Lower leg skin (tissue), 4 donors: ENCODE results near the gene ARHGEF10L. TPM values are rescaled to one million over a fixed set of nuclear protein-coding genes. Genes with fewer than 3 reads are reported as not detected.

Source experiments
- DNase-seq, 2 donors: peaks; one replicate each; pipeline ENCODE4 v3.0.0-alpha.2; 2019; ENCODE audit warnings: low spot score in 2 of 2
- H3K4me3 ChIP-seq: fragments of 200-600 bp; sonication (generic); 2 replicates; pipeline ENCODE4 v1.5.1; 2017; ENCODE audit warnings: mild to moderate bottlenecking, low read depth; ENCODE audit not compliant: poor library complexity, severe bottlenecking
- POLR2A ChIP-seq, 2 donors: fragments of 450-650 bp; IDR thresholded peaks; one replicate each; pipeline ENCODE4 v1.6.1; 2016 to 2017; ENCODE audit warnings: antibody characterized with exemption in 2 of 2, mild to moderate bottlenecking in 1 of 2, moderate library complexity in 1 of 2
- WGBS, 2 donors: methylation state at CpG; one replicate each; pipeline ENCODE4 v1.1.5; 2018; 5-methylcytosine and 5-hydroxymethylcytosine counted together
- intact Hi-C: fragments of 100-400 bp; cut with DNase I; formaldehyde crosslinking; loops from one replicate; pipeline ENCODE4 v1.15.0; 2023; ENCODE audit warnings: low total_unique reads
- total RNA-seq, 4 donors: library from RNA; depleted of rRNA; stranded (reverse); fragments of >200 nt; gene quantifications; one replicate each; pipeline ENCODE4 v1.1.0, GENCODE V29; 2016
- TF ChIP-seq, protein P1 (sequence below), 3 donors: fragments of 450-650 bp; IDR thresholded peaks; one replicate each; pipeline ENCODE4 v1.5.1; 2016; ENCODE audit warnings: antibody characterized with exemption in 3 of 3, mild to moderate bottlenecking in 3 of 3, moderate library complexity in 2 of 3

Gene ARHGEF10L
- total RNA-seq, 4 donors from 2014 or later = 95.1 to 125 (median 114) TPM

DNA sequence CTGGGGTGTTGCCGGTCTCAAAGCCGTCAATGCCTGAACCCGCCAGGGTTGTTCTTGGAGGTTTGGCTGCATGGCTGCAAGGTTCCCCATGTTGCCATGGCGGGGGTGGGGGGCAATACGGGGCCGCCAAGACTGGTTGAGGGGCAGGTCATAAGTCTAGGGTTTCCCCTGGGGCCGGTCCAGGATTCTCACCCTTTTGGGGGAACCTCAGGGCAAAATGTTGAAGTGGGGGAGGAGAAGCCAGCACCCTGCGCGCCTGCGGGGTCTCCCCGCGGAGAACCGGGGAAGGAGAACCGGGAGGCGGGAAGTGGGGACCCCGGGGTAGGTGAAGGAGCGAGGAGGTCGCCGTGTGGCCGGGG, 401 bp upstream of the ARHGEF10L start:
- no peak for DNase-seq
- H3K4me3 ChIP-seq = peak overlapping the region; percentile 15
- no peak for TF ChIP-seq POLR2A (IDR thresholded peaks at IDR 0.05)
- TF ChIP-seq, protein P1, sequence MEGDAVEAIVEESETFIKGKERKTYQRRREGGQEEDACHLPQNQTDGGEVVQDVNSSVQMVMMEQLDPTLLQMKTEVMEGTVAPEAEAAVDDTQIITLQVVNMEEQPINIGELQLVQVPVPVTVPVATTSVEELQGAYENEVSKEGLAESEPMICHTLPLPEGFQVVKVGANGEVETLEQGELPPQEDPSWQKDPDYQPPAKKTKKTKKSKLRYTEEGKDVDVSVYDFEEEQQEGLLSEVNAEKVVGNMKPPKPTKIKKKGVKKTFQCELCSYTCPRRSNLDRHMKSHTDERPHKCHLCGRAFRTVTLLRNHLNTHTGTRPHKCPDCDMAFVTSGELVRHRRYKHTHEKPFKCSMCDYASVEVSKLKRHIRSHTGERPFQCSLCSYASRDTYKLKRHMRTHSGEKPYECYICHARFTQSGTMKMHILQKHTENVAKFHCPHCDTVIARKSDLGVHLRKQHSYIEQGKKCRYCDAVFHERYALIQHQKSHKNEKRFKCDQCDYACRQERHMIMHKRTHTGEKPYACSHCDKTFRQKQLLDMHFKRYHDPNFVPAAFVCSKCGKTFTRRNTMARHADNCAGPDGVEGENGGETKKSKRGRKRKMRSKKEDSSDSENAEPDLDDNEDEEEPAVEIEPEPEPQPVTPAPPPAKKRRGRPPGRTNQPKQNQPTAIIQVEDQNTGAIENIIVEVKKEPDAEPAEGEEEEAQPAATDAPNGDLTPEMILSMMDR (IDR thresholded peaks at IDR 0.05) = no peak
- intact Hi-C loops = no loop called here
- WGBS, 2 donors = 13 to 17% methylated on average over 20 of the region's 20 CpGs

DNA sequence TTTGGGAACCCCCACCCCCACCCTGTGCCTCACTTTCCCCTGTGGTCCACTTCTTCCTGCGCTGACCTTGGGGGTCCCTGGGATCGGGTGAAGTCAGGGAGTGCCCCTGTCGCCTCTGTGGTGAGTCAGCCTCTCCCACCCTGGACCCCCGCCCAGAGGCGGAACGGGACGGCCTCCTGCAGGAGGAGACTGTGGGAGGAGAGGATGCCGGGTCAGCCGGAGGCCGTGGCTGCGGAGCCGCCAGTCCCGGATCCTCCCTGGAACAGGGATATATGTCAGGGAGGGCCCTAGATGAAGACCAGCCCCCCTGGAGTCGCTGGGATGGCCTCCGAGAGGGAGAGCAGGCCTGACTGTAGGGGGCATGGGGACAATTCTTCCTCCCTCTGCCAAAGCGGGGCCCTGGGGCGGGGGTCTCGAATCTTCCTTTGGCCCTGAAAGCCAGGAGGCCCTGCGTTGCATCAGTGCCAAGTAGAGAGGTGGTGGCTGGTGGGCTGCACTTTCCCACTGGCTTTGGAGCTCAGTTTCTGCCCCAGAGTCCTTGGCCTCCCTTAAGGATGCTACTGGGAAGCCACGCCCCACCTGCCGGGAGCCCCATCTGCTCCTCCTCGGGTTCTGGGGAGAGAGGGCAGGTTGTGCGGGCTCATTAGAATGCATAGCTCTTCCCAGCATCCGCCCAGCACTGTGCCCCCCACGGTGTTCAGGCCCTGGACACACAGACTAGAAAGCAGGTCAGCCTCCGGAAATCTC, 930 bp downstream of the ARHGEF10L start:
- peak in 1 of 2 donors; percentile 95 for DNase-seq
- 8 to 15% methylated on average over 21 to 26 of the region's 26 CpGs for WGBS, 2 donors
- intact Hi-C loops = no loop called here
- H3K4me3 ChIP-seq = peak overlapping the region; percentile 62
- TF ChIP-seq, protein P1 (IDR thresholded peaks at IDR 0.05) = no peak
- TF ChIP-seq POLR2A (IDR thresholded peaks at IDR 0.05) = no peak

GRCh38 chr1:17542645-17543044, 3.1 kb downstream of the ARHGEF10L start:
- DNase-seq = no peak
- 77 to 78% methylated on average over 7 of the region's 7 CpGs for WGBS, 2 donors
- no peak for TF ChIP-seq POLR2A (IDR thresholded peaks at IDR 0.05)
- TF ChIP-seq, protein P1 (IDR thresholded peaks at IDR 0.05) = no peak
- H3K4me3 ChIP-seq = no peak overlapping the region
- intact Hi-C loops = no loop called here

- intact Hi-C loops = no loop called here
- no peak for DNase-seq
- TF ChIP-seq, protein P1 (IDR thresholded peaks at IDR 0.05) = no peak
- no peak for TF ChIP-seq POLR2A (IDR thresholded peaks at IDR 0.05)
- H3K4me3 ChIP-seq = no peak overlapping the region
- WGBS, 2 donors = 73 to 79% methylated on average over 6 of the region's 6 CpGs
Observed at GRCh38 chr1:17544776-17545350, 5.4 kb downstream of the ARHGEF10L start.

DNA sequence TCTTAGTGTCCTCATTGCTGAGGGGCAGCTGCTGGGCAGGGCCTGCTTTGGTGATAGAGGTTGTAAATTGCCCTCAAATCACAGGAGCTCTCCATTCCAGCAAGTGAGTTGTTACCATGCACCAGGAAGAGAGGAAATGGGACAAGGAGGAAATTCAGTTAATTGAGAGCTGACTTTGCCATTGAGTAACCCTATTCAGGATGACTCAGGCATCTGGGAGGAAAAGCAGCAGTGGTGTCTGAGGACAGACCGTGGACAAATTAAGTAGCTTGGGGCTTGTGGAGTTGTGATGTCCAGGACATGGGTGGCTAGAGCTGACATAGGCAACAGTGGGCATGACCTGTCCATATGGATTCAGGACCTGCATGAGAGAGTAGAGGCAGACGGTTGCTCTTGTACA, 5.9 kb downstream of the ARHGEF10L start:
- no peak for DNase-seq
- no peak for TF ChIP-seq POLR2A (IDR thresholded peaks at IDR 0.05)
- TF ChIP-seq, protein P1 (IDR thresholded peaks at IDR 0.05) = no peak
- intact Hi-C loops = no loop called here
- WGBS, 2 donors = 38 to 53% methylated on average over 2 of the region's 2 CpGs
- H3K4me3 ChIP-seq = no peak overlapping the region
